Neuronal stem cell (in vitro differentiated cells): ENCODE results near the gene FMN1.
A peak's percentile ranks its signal among the peaks of the same experiment; 100 is the strongest.

Source experiments
- DNase-seq: peaks from one replicate; pipeline ENCODE4 v3.0.0-alpha.2; 2013; ENCODE audit warnings: low spot score
- H2AFZ ChIP-seq: one replicate; pipeline ENCODE4 v1.6.1; 2013; ENCODE audit warnings: mild to moderate bottlenecking, low read length, inconsistent platforms
- H2AK5ac ChIP-seq: 2 replicates; pipeline ENCODE4 v1.6.1; 2013; ENCODE audit warnings: low read depth, mild to moderate bottlenecking, inconsistent platforms, low read length, moderate library complexity, mixed read lengths
- H2BK120ac ChIP-seq: 2 replicates; pipeline ENCODE4 v1.6.1; 2013; ENCODE audit warnings: low read depth, mild to moderate bottlenecking, inconsistent platforms, low read length, moderate library complexity, mixed read lengths
- H2BK12ac ChIP-seq: one replicate; pipeline ENCODE4 v1.6.1; 2013; ENCODE audit warnings: low read length, inconsistent platforms
- H2BK15ac ChIP-seq: 2 replicates; pipeline ENCODE4 v1.6.1; 2013; ENCODE audit warnings: mild to moderate bottlenecking, low read length, inconsistent platforms, mixed read lengths
- H2BK5ac ChIP-seq: one replicate; pipeline ENCODE4 v1.6.1; 2013; ENCODE audit warnings: inconsistent platforms, mild to moderate bottlenecking, low read length, moderate library complexity
- H3K14ac ChIP-seq: one replicate; pipeline ENCODE4 v1.6.1; 2013; ENCODE audit warnings: low read length, inconsistent platforms
- H3K18ac ChIP-seq: 2 replicates; pipeline ENCODE4 v1.6.1; 2013; ENCODE audit warnings: low read length, inconsistent platforms
- H3K23ac ChIP-seq: 2 replicates; pipeline ENCODE4 v1.6.1; 2013; ENCODE audit warnings: low read depth, mild to moderate bottlenecking, mixed read lengths, low read length, inconsistent platforms; ENCODE audit not compliant: poor library complexity
- H3K27ac ChIP-seq: replicated peaks from 3 replicates; pipeline ENCODE4 v1.5.1; 2013; ENCODE audit warnings: low read length, inconsistent platforms
- H3K27me3 ChIP-seq, 3 experiments: 2 replicates each; pipeline ENCODE4 v1.6.1; 2013; ENCODE audit warnings: low read length in 3 of 3, mild to moderate bottlenecking in 2 of 3, inconsistent platforms in 1 of 3, low read depth in 1 of 3, mixed read lengths in 1 of 3, moderate library complexity in 1 of 3; ENCODE audit not compliant: control insufficient read depth in 3 of 3, insufficient read depth in 3 of 3
- H3K36me3 ChIP-seq, 2 donors: replicated peaks in 1 of 2; 2 replicates each; pipeline ENCODE4 v1.6.1; 2013; ENCODE audit warnings: low read length in 2 of 2; ENCODE audit not compliant: control insufficient read depth in 2 of 2, insufficient read depth in 2 of 2
- H3K4ac ChIP-seq: 2 replicates; pipeline ENCODE4 v1.6.1; 2013; ENCODE audit warnings: inconsistent platforms, mild to moderate bottlenecking, low read length, moderate library complexity
- H3K4me1 ChIP-seq, 2 donors: 1 replicate in 1 of 2; 2 replicates in 1 of 2; pipeline ENCODE4 v1.6.1; 2013; ENCODE audit warnings: low read length in 2 of 2, low read depth in 1 of 2; ENCODE audit not compliant: control insufficient read depth in 2 of 2, insufficient read depth in 1 of 2
- H3K4me2 ChIP-seq: one replicate; pipeline ENCODE4 v1.6.1; 2013; ENCODE audit warnings: mild to moderate bottlenecking, low read length, inconsistent platforms; ENCODE audit not compliant: insufficient read depth, poor library complexity, severe bottlenecking
- H3K4me3 ChIP-seq, 2 donors: 2 replicates each; pipeline ENCODE4 v1.5.1; 2013; ENCODE audit warnings: low read length in 2 of 2, mild to moderate bottlenecking in 2 of 2, inconsistent platforms in 1 of 2, moderate library complexity in 1 of 2
- H3K79me1 ChIP-seq: one replicate; pipeline ENCODE4 v1.6.1; 2013; ENCODE audit warnings: low read depth, mild to moderate bottlenecking, inconsistent platforms, low read length, moderate library complexity
- H3K9ac ChIP-seq: one replicate; pipeline ENCODE4 v1.6.1; 2013; ENCODE audit warnings: mild to moderate bottlenecking, low read depth, low read length, inconsistent platforms; ENCODE audit not compliant: poor library complexity
- H3K9me3 ChIP-seq, 2 donors: replicated peaks in 1 of 2; 2 replicates each; pipeline versions ENCODE3 to v1.6.1; 2013; ENCODE audit warnings: low read length in 2 of 2, mild to moderate bottlenecking in 2 of 2, inconsistent platforms in 1 of 2, low read depth in 1 of 2, mixed read lengths in 1 of 2, moderate library complexity in 1 of 2; ENCODE audit not compliant: control insufficient read depth in 2 of 2, insufficient read depth in 1 of 2
- H4K8ac ChIP-seq: one replicate; pipeline ENCODE4 v1.6.1; 2013; ENCODE audit warnings: low read depth, mild to moderate bottlenecking, inconsistent platforms, low read length, moderate library complexity
- H4K91ac ChIP-seq: one replicate; pipeline ENCODE4 v1.6.1; 2013; ENCODE audit warnings: low read length, low read depth, mild to moderate bottlenecking, inconsistent platforms; ENCODE audit not compliant: poor library complexity
- WGBS, 2 donors: extraction: QIAGEN DNeasy Blood & Tissue Kit; methylation state at CpG; one replicate each; pipeline ENCODE4 v1.1.7; 2013; ENCODE audit warnings: missing lambda C conversion rate in 2 of 2, mixed read lengths in 1 of 2; ENCODE audit not compliant: insufficient read length in 2 of 2, insufficient replicate concordance in 1 of 2; ENCODE audit errors: extremely low coverage in 2 of 2; 5-methylcytosine and 5-hydroxymethylcytosine counted together

FMN1 gene

DNA sequence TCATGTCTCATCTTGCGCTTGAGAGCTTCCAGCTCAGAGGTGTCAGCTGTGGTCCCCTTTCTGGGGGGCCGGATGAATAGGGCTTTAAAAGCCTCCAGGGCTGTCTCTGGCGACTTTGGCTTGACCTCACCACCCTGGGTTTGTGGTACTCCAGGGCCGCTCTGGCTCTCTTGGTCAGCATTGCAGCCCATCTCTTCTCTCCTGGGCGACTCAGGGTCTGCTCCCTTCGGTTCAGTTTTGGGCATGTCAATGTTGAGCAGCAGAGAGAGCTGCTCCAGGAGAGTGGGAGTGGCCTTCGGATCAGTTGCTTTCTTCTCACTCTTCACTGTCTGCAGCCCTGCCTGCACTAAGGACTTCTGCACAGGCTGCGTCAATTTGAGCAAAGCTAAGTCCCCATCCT, 127.9 kb downstream of the FMN1 start:
- no CpG with 5 or more reads among the region's 8 CpGs for WGBS, 2 donors

GRCh38 chr15:33064878-33065277, 129.6 kb downstream of the FMN1 start:
- peaks cover 19 to 21% of the 10 kb centered on the region in 2 donors for H3K4me1 ChIP-seq
- H2BK5ac ChIP-seq, result no peak overlapping the region
- H3K27ac ChIP-seq, result no peak overlapping the region
- H2BK15ac ChIP-seq, result no peak overlapping the region
- H2BK120ac ChIP-seq, result no peak overlapping the region
- no peak overlapping the region for H3K4me3 ChIP-seq
- H3K79me1 ChIP-seq, result no peaks in the 10 kb centered on the region
- no peak overlapping the region for H4K8ac ChIP-seq
- no peak overlapping the region for H3K9ac ChIP-seq
- WGBS, 2 donors, result no CpG with 5 or more reads among the region's 3 CpGs
- no peak overlapping the region for H3K18ac ChIP-seq
- no peak for DNase-seq
- H3K27me3 ChIP-seq, result no peaks in the 10 kb centered on the region
- no peak overlapping the region for H3K14ac ChIP-seq
- H3K4me2 ChIP-seq, result no peak overlapping the region
- H3K36me3 ChIP-seq, result no peaks in the 10 kb centered on the region
- H4K91ac ChIP-seq, result no peak overlapping the region
- H2AK5ac ChIP-seq, result no peak overlapping the region
- no peaks in the 10 kb centered on the region for H3K9me3 ChIP-seq
- H3K4ac ChIP-seq, result no peak overlapping the region
- no peak overlapping the region for H2BK12ac ChIP-seq
- no peak overlapping the region for H3K23ac ChIP-seq
- peak overlapping the region; percentile 43 for H2AFZ ChIP-seq

More for the DNA sequence above, 127.9 kb downstream of the FMN1 start:
- H4K91ac ChIP-seq, result no peak overlapping the region
- no peak overlapping the region for H2BK120ac ChIP-seq
- no peak overlapping the region for H3K4ac ChIP-seq
- no peak overlapping the region for H2BK5ac ChIP-seq
- H3K4me3 ChIP-seq, result no peak overlapping the region
- peak overlapping the region; percentile 20 for H2AFZ ChIP-seq
- H3K79me1 ChIP-seq, result no peaks in the 10 kb centered on the region
- H3K27ac ChIP-seq, result no peak overlapping the region
- H3K4me1 ChIP-seq, result peaks cover 19 to 21% of the 10 kb centered on the region in 2 donors
- H3K4me2 ChIP-seq, result no peak overlapping the region
- H3K23ac ChIP-seq, result no peak overlapping the region
- H3K18ac ChIP-seq, result no peak overlapping the region
- no peak for DNase-seq
- H3K14ac ChIP-seq, result no peak overlapping the region
- no peak overlapping the region for H2AK5ac ChIP-seq
- H3K27me3 ChIP-seq, result no peaks in the 10 kb centered on the region
- H3K36me3 ChIP-seq, result no peaks in the 10 kb centered on the region
- H2BK15ac ChIP-seq, result no peak overlapping the region
- H3K9ac ChIP-seq, result no peak overlapping the region
- H3K9me3 ChIP-seq, result no peaks in the 10 kb centered on the region
- no peak overlapping the region for H2BK12ac ChIP-seq
- H4K8ac ChIP-seq, result no peak overlapping the region

DNA sequence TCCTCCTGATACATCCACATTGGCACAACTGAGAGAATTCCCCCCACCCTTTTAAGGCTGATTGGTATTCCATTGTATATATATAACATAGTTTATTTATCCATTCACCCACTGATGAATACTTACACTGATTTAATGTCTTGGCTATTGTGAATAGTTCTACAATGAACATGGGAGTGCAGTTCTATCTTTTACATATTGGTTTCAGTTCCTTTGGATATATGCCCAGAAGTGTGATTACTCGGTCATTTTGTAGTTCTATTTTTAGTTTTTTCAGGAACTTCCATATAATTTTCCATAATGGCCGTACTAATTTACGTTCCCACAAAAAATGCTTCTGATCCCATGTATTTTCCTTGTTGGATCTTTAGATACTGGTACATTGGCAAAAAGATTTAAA, 135.3 kb downstream of the FMN1 start:
- Histone ChIP-seq H3K4ac (no peak overlapping the region), H4K91ac (no peak overlapping the region), H2AFZ (no peak overlapping the region), H4K8ac (no peak overlapping the region), H3K27me3 (no peaks in the 10 kb centered on the region), H2BK12ac (no peak overlapping the region), H3K18ac (no peak overlapping the region), H3K23ac (no peak overlapping the region), H3K9ac (no peak overlapping the region), H3K36me3 (no peaks in the 10 kb centered on the region), H2BK15ac (no peak overlapping the region), H3K27ac (no peak overlapping the region), H2BK120ac (no peak overlapping the region), H3K79me1 (no peaks in the 10 kb centered on the region), H3K14ac (no peak overlapping the region), H3K9me3 (no peaks in the 10 kb centered on the region), H3K4me3 (no peak overlapping the region), H2BK5ac (no peak overlapping the region), H3K4me1 (no peaks in the 10 kb centered on the region), H2AK5ac (no peak overlapping the region), H3K4me2 (no peak overlapping the region)
- WGBS, 2 donors, result no CpG with 5 or more reads among the region's 3 CpGs
- no peak for DNase-seq

- Histone ChIP-seq H2BK15ac (no peak overlapping the region), H3K36me3 (no peaks in the 10 kb centered on the region), H3K14ac (no peak overlapping the region), H2BK120ac (no peak overlapping the region), H3K4me1 (no peaks in the 10 kb centered on the region), H4K8ac (no peak overlapping the region), H2AFZ (no peak overlapping the region), H3K9ac (peak overlapping the region; percentile 21), H3K4me2 (no peak overlapping the region), H3K27ac (no peak overlapping the region), H2BK5ac (no peak overlapping the region), H3K9me3 (peaks cover 0 to 5% of the 10 kb centered on the region in 2 donors), H3K4me3 (no peak overlapping the region), H2AK5ac (no peak overlapping the region), H3K27me3 (no peaks in the 10 kb centered on the region), H4K91ac (no peak overlapping the region), H3K79me1 (no peaks in the 10 kb centered on the region), H3K18ac (no peak overlapping the region), H3K23ac (peak overlapping the region; percentile 73), H3K4ac (no peak overlapping the region), H2BK12ac (no peak overlapping the region)
- no peak for DNase-seq
- no CpG with 5 or more reads among the region's 8 CpGs for WGBS, 2 donors
Measured at GRCh38 chr15:33057845-33058244, 136.7 kb downstream of the FMN1 start.
